A673 (cell line): ENCODE results near the gene STAT5B. TPM values are rescaled to one million over a fixed set of nuclear protein-coding genes. Genes with fewer than 3 reads are reported as not detected.
A peak's percentile ranks its signal among the peaks of the same experiment; 100 is the strongest.

Experiments
- BruUV-seq: library from RNA; stranded (reverse); fragments of 400-500 nt; replicated peaks from 2 replicates; lab custom pipeline; 2021; lab: Mats Ljungman, UMichigan
- CTCF ChIA-PET: fragments of 300-600 bp; sonication (Branson Sonifier 250); formaldehyde crosslinking; loops from one replicate; lab custom pipeline; 2022; ENCODE audit warnings: antibody characterized with exemption; lab: Charles Lee
- POLR2A ChIA-PET: fragments of 300-600 bp; sonication (Branson Sonifier 250); formaldehyde crosslinking; loops from one replicate; lab custom pipeline; 2022; ENCODE audit warnings: antibody characterized with exemption; ENCODE audit not compliant: low non-redundant PET; lab: Charles Lee
- DNase-seq: peaks from one replicate; pipeline ENCODE4 v3.0.0-alpha.2; 2015; ENCODE audit warnings: low spot score
- H3K27ac ChIP-seq: fragments of 200-600 bp; sonication (generic); 2 replicates; pipeline ENCODE4 v1.5.1; 2016; ENCODE audit warnings: mixed run types, low read depth, mild to moderate bottlenecking, mixed read lengths, antibody characterized with exemption, low read length; ENCODE audit not compliant: poor library complexity, severe bottlenecking
- H3K27me3 ChIP-seq: fragments of 200-600 bp; sonication (generic); replicated peaks from 2 replicates; pipeline ENCODE4 v1.6.1; 2017; ENCODE audit warnings: mixed run types, low read depth, mild to moderate bottlenecking, mixed read lengths, antibody characterized with exemption, low read length; ENCODE audit not compliant: insufficient read depth, poor library complexity
- H3K36me3 ChIP-seq: fragments of 200-600 bp; sonication (generic); 2 replicates; pipeline ENCODE4 v1.6.1; 2016; ENCODE audit warnings: mixed run types, mild to moderate bottlenecking, mixed read lengths, antibody characterized with exemption, low read length; ENCODE audit not compliant: insufficient read depth, poor library complexity, severe bottlenecking
- H3K4me1 ChIP-seq: fragments of 200-600 bp; sonication (generic); 2 replicates; pipeline ENCODE4 v1.6.1; 2017; ENCODE audit warnings: mixed run types, mild to moderate bottlenecking, mixed read lengths, antibody characterized with exemption, low read length; ENCODE audit not compliant: insufficient read depth, poor library complexity, severe bottlenecking
- H3K4me3 ChIP-seq: fragments of 200-600 bp; sonication (generic); 2 replicates; pipeline ENCODE4 v1.5.1; 2016; ENCODE audit warnings: low read depth, mixed run types, mild to moderate bottlenecking, mixed read lengths, low read length; ENCODE audit not compliant: poor library complexity, severe bottlenecking
- H3K9me3 ChIP-seq: fragments of 200-600 bp; sonication (generic); 2 replicates; pipeline ENCODE4 v1.6.1; 2016; ENCODE audit warnings: mixed run types, low read depth, mild to moderate bottlenecking, mixed read lengths, antibody characterized with exemption, low read length; ENCODE audit not compliant: poor library complexity, severe bottlenecking
- CTCF ChIP-seq: fragments of 300-800, 200-600 bp; sonication (generic); conservative IDR thresholded peaks from 2 replicates; pipeline ENCODE4 v1.5.1; 2017; ENCODE audit warnings: low read depth, mild to moderate bottlenecking, antibody characterized with exemption, low read length, moderate library complexity, mixed read lengths
- EZH2 ChIP-seq: fragments of 200-600 bp; sonication (generic); IDR thresholded peaks from 2 replicates; pipeline ENCODE4 v1.6.1; 2017; ENCODE audit warnings: borderline replicate concordance, low read depth, mild to moderate bottlenecking, mixed read lengths, antibody characterized with exemption, low read length; ENCODE audit not compliant: poor library complexity, severe bottlenecking
- intact Hi-C: fragments of 100-400 bp; cut with micrococcal nuclease; formaldehyde crosslinking; loops from one replicate; pipeline ENCODE4 v1.10.0; 2022; ENCODE audit not compliant: unreplicated experiment
- total RNA-seq: library from RNA; stranded (reverse); gene quantifications from 2 replicates; pipeline ENCODE4 v1.2.3, GENCODE V29; 2021

Gene STAT5B
- total RNA-seq, 1 experiment from 2014 or later = 11.2 TPM

GRCh38 chr17:42252597-42253550 lies 23.3 kb downstream of the STAT5B start:
- no peak overlapping the region for H3K27ac ChIP-seq
- POLR2A ChIA-PET = no interaction called here
- CTCF ChIA-PET = no interaction called here

GRCh38 chr17:42251115-42251514 lies 25.1 kb downstream of the STAT5B start:
- BruUV-seq = no TSS peak
- Histone ChIP-seq H3K4me1 (no peaks in the 10 kb centered on the region), H3K36me3 (no peaks in the 10 kb centered on the region), H3K27ac (no peak overlapping the region), H3K9me3 (no peaks in the 10 kb centered on the region), H3K27me3 (no peaks in the 10 kb centered on the region), H3K4me3 (no peak overlapping the region)
- intact Hi-C loops = no loop called here
- DNase-seq = no peak
- ChIA-PET POLR2A (no interaction called here), CTCF (interaction anchor here (0.7 kb wide), 1 partner anchor 771 kb away, joined by 7 read pairs; the partner anchor contains the start of gene VAT1)
- TF ChIP-seq EZH2 (no peak), CTCF (peak; percentile 20; the same call in 1 of the 2 replicates)

More at GRCh38 chr17:42252597-42253550, 23.3 kb downstream of the STAT5B start:
- TF ChIP-seq CTCF (no peak), EZH2 (no peak)
- no TSS peak for BruUV-seq
- no peak for DNase-seq
- Histone ChIP-seq H3K4me3 (no peak overlapping the region), H3K4me1 (no peaks in the 10 kb centered on the region), H3K36me3 (no peaks in the 10 kb centered on the region), H3K27me3 (no peaks in the 10 kb centered on the region), H3K9me3 (no peaks in the 10 kb centered on the region)
- intact Hi-C loops = no loop called here

GRCh38 chr17:42249681-42250446 lies 26.3 kb downstream of the STAT5B start:
- no peaks in the 10 kb centered on the region for H3K36me3 ChIP-seq
- no TSS peak for BruUV-seq
- no peaks in the 10 kb centered on the region for H3K27me3 ChIP-seq
- ChIA-PET POLR2A (no interaction called here), CTCF (no interaction called here)
- TF ChIP-seq CTCF (no peak), EZH2 (no peak)
- H3K4me3 ChIP-seq = no peak overlapping the region
- intact Hi-C loops = no loop called here
- H3K9me3 ChIP-seq = no peaks in the 10 kb centered on the region
- no peak overlapping the region for H3K27ac ChIP-seq
- no peak for DNase-seq
- H3K4me1 ChIP-seq = no peaks in the 10 kb centered on the region
